ENCODE data around the gene LARP1.

Gene LARP1

DNA sequence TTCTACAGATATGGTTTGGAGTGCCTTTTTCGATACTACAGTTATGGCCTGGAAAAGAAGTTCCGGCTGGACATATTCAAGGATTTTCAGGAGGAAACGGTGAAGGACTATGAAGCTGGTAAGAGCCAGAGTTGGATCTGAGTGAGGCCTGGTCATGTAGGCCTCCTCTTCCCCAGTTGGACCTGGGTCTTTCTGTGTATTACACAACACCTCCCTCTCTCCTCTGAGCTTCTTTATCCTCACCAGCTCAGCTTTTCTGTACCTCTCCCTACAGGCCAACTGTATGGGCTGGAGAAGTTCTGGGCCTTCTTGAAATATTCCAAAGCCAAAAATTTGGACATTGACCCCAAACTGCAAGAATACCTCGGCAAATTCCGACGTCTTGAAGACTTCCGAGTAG, 56.1 kb downstream of the LARP1 start:
- no peak overlapping the region for H3K4me3 ChIP-seq (ENCODE audit: low read depth, low read length)
- no peak for DNase-seq (ENCODE audit: low read depth)
- no peak for TF ChIP-seq POLR2A (IDR thresholded peaks at IDR 0.05; ENCODE audit: extremely low read depth, insufficient read length)
- no peak for TF ChIP-seq MYC (IDR thresholded peaks at IDR 0.05; ENCODE audit: low read depth, low read length)
- TF ChIP-seq, protein P1, sequence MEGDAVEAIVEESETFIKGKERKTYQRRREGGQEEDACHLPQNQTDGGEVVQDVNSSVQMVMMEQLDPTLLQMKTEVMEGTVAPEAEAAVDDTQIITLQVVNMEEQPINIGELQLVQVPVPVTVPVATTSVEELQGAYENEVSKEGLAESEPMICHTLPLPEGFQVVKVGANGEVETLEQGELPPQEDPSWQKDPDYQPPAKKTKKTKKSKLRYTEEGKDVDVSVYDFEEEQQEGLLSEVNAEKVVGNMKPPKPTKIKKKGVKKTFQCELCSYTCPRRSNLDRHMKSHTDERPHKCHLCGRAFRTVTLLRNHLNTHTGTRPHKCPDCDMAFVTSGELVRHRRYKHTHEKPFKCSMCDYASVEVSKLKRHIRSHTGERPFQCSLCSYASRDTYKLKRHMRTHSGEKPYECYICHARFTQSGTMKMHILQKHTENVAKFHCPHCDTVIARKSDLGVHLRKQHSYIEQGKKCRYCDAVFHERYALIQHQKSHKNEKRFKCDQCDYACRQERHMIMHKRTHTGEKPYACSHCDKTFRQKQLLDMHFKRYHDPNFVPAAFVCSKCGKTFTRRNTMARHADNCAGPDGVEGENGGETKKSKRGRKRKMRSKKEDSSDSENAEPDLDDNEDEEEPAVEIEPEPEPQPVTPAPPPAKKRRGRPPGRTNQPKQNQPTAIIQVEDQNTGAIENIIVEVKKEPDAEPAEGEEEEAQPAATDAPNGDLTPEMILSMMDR (IDR thresholded peaks at IDR 0.05; ENCODE audit: low read depth, low read length), result no peak
- TF ChIP-seq, protein P2, sequence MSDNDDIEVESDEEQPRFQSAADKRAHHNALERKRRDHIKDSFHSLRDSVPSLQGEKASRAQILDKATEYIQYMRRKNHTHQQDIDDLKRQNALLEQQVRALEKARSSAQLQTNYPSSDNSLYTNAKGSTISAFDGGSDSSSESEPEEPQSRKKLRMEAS (IDR thresholded peaks at IDR 0.05; ENCODE audit: low read depth, low read length), result no peak

DNA sequence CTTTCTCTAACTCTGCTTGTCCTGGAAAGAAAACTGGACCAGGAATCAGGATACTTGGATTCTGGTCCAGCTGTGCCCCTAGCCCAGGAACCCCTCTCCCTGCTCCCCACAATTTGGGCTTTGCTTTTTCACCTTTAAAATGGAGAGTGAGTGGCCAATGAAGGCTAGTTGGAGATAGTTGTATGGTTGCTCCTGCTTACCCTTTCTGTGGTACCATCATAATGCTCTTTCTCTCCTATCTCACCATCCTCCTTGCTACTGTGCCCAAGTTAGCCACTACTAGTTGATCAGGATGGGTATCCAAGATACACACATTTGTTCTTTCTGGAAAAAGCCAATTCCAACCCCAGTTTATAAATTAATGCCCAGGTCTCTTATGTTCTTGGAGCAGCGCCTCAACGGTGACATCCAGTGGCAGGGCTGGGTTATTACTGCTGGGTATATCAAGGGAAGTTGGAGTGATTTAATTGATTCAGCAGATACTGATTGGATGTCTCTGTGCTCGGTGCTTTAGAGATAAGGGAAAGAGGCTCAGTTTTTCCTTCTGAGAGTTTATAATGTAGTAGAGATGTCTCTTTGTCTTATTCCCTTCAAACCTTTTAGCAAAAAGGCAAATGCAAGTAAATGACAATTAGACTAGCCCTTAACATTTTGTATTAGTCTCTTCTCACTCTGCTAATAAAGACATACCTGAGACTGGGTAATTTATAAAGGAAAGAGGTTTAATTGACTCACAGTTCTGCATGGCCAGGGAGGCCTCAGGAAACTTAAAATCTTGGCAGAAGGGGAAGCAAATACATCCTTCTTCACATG, 56.7 kb downstream of the LARP1 start:
- TF ChIP-seq, protein P2 (IDR thresholded peaks at IDR 0.05; ENCODE audit: low read depth, low read length), result no peak
- TF ChIP-seq, protein P1 (IDR thresholded peaks at IDR 0.05; ENCODE audit: low read depth, low read length), result peak; percentile 79
- no peak for TF ChIP-seq MYC (IDR thresholded peaks at IDR 0.05; ENCODE audit: low read depth, low read length)
- TF ChIP-seq POLR2A (IDR thresholded peaks at IDR 0.05; ENCODE audit: extremely low read depth, insufficient read length), result no peak
- H3K4me3 ChIP-seq (ENCODE audit: low read depth, low read length), result no peak overlapping the region
- peak; percentile 71 for DNase-seq (ENCODE audit: low read depth)

DNA sequence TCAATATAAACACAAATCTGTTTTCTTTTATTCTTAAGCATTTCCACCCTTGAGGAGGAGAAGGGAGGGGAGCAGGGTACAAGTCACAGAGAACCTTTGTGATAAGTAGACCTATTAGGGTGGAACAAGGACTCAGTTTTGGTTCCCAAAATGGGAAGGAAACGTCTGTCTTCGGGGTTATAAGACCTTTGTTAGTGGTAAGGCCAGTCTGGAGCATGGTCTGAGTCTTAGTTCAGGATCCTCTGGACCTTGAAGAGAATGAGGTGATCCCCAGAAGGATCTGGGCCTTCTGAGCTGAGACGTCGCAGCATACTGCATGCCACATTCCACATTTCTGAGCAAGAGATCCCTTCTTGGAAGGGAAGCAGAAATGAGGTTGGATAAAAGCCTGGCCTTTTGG, 58.0 kb downstream of the LARP1 start:
- no peak overlapping the region for H3K4me3 ChIP-seq (ENCODE audit: low read depth, low read length)
- no peak for DNase-seq (ENCODE audit: low read depth)
- TF ChIP-seq, protein P2 (IDR thresholded peaks at IDR 0.05; ENCODE audit: low read depth, low read length), result no peak
- TF ChIP-seq, protein P1 (IDR thresholded peaks at IDR 0.05; ENCODE audit: low read depth, low read length), result no peak
- TF ChIP-seq MYC (IDR thresholded peaks at IDR 0.05; ENCODE audit: low read depth, low read length) (no peak), POLR2A (IDR thresholded peaks at IDR 0.05; ENCODE audit: extremely low read depth, insufficient read length) (no peak)

DNA sequence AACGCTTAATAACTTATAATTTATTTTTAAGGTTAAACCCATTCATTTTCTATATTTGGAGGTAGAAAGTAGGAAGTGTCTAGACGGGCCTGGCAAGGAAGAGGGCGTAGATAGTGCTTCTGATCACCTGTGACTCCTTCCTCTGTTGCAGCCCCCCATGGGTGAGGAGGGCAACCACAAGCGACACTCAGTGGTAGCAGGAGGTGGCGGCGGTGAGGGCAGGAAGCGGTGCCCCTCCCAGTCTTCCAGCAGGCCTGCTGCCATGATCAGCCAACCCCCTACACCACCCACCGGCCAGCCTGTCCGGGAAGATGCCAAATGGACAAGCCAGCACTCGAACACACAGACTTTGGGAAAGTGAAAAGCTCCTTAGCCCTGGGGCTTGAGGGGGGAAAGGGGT, 58.6 kb downstream of the LARP1 start:
- DNase-seq (ENCODE audit: low read depth), result no peak
- TF ChIP-seq, protein P1 (IDR thresholded peaks at IDR 0.05; ENCODE audit: low read depth, low read length), result no peak
- TF ChIP-seq POLR2A (IDR thresholded peaks at IDR 0.05; ENCODE audit: extremely low read depth, insufficient read length), result no peak
- TF ChIP-seq, protein P2 (IDR thresholded peaks at IDR 0.05; ENCODE audit: low read depth, low read length), result no peak
- TF ChIP-seq MYC (IDR thresholded peaks at IDR 0.05; ENCODE audit: low read depth, low read length), result no peak
- H3K4me3 ChIP-seq (ENCODE audit: low read depth, low read length), result no peak overlapping the region

DNA sequence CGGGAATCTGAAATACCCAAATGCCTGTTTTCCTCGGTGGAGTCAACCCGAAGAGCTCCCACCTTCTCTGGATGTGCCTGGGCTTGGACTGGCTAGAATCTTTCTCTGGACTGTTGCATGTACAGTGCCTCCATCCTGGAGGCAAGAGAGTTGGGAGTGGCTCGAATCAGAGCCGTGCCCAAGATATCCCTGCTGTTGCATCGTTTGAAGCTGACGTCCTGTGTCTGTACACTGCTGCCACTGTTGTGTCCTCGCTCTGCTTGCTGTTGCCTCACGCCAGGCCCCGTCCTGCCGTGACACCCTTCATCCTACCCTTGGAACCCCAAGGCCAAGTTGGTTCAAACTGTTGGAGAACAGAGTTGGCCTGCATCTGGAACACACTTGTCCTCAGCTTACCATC, 59.8 kb downstream of the LARP1 start:
- TF ChIP-seq, protein P1 (IDR thresholded peaks at IDR 0.05; ENCODE audit: low read depth, low read length), result no peak
- TF ChIP-seq, protein P2 (IDR thresholded peaks at IDR 0.05; ENCODE audit: low read depth, low read length), result no peak
- TF ChIP-seq MYC (IDR thresholded peaks at IDR 0.05; ENCODE audit: low read depth, low read length) (no peak), POLR2A (IDR thresholded peaks at IDR 0.05; ENCODE audit: extremely low read depth, insufficient read length) (no peak)
- H3K4me3 ChIP-seq (ENCODE audit: low read depth, low read length), result no peak overlapping the region
- no peak for DNase-seq (ENCODE audit: low read depth)

Data from NB4 (cell line).